Measurements from ENCODE around the gene RASGRF1.
A peak's percentile ranks its signal among the peaks of the same experiment; 100 is the strongest.

The RASGRF1 gene

DNA sequence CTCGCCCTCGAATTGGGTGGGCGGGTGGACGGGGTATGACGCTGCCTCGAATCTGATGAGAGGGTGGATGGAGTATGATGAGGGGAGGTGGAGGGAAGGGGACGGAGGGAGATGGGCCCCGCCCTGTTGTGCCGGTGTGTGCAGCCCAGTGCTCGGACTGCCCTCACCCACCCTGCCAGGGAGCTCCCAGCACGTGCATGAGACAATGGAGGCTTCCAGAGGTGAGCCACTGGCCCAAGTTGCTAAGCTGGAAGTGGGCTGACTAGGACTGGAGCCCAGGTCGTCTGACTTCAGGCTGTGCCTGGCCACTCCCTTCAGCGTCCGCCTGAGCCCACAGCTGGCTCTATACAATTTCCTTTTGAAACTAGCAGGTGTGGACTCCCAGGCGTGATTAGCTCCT is 98.7 kb downstream of the RASGRF1 start:
- no peak for DNase-seq (ENCODE audit: low spot score)
- ChIA-PET POLR2A (ENCODE audit: low non-redundant PET) (no interaction called here), CTCF (no interaction called here)
- TF ChIP-seq, protein P1, sequence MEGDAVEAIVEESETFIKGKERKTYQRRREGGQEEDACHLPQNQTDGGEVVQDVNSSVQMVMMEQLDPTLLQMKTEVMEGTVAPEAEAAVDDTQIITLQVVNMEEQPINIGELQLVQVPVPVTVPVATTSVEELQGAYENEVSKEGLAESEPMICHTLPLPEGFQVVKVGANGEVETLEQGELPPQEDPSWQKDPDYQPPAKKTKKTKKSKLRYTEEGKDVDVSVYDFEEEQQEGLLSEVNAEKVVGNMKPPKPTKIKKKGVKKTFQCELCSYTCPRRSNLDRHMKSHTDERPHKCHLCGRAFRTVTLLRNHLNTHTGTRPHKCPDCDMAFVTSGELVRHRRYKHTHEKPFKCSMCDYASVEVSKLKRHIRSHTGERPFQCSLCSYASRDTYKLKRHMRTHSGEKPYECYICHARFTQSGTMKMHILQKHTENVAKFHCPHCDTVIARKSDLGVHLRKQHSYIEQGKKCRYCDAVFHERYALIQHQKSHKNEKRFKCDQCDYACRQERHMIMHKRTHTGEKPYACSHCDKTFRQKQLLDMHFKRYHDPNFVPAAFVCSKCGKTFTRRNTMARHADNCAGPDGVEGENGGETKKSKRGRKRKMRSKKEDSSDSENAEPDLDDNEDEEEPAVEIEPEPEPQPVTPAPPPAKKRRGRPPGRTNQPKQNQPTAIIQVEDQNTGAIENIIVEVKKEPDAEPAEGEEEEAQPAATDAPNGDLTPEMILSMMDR (conservative IDR thresholded peaks at IDR 0.05; ENCODE audit: low read depth): no peak
- peak overlapping the region; percentile 44 for H3K27ac ChIP-seq

- CTCF ChIA-PET: no interaction called here
- POLR2A ChIA-PET (ENCODE audit: low non-redundant PET): no interaction called here
- peak overlapping the region; percentile 44 for H3K27ac ChIP-seq
- TF ChIP-seq, protein P1 (conservative IDR thresholded peaks at IDR 0.05; ENCODE audit: low read depth): no peak
- no peak for DNase-seq (ENCODE audit: low spot score)
Measured at GRCh38 chr15:78991476-78991875, 99.1 kb downstream of the RASGRF1 start.

DNA sequence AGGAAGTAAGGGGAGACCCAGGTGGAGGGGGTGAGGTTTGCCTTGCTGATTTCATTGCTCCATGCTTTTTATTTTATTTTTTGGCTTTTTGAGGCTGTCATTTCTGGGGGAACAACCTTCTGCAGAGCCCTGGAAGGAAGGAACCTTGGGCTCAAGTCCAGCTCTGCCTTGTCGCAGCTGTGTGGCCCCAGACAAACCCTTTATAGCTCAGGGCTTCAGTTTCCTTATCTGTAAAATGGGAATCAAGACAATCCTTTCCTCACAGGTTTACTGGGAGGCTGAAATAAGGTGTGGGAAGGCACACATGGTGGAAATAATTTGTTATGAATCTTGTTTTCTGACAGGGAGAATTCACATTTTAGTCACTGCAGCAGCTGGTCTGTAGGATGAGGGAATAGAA is 100.3 kb downstream of the RASGRF1 start:
- ChIA-PET POLR2A (ENCODE audit: low non-redundant PET) (no interaction called here), CTCF (interaction anchor here (0.6 kb wide), 1 partner anchor 42 kb away, joined by 3 read pairs; no protein-coding TSS in a partner anchor)
- DNase-seq (ENCODE audit: low spot score): no peak
- TF ChIP-seq, protein P1 (conservative IDR thresholded peaks at IDR 0.05; ENCODE audit: low read depth): no peak
- peak overlapping the region; percentile 97; the same call in 1 of the 2 replicates for H3K27ac ChIP-seq

DNA sequence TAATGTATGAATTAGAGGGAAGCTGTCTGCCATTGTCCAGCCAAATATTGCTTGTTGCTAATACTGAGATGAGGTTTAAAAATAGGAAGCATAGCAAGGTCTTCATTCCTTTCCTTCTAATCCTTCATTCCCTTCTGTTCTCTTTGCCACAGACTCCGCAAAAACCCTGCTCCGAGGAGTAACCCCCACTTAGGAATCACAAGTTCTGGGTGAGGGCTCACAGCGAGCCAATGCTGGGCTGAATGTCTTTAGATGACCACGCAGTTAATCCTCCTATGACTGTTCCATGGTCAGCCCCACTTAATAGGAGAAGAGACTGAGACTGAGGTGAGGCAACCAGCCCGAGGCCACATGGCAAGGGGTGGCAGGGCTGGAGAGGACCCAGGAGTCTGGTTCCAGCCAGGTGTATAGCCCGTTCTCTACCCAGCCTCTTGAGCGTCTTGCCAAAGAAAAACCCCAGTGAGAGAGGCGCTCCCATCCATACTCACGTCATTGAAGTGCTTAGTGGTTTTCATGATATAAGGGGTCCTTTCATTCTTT is 100.8 kb downstream of the RASGRF1 start:
- TF ChIP-seq, protein P1 (conservative IDR thresholded peaks at IDR 0.05; ENCODE audit: low read depth): no peak
- ChIA-PET POLR2A (ENCODE audit: low non-redundant PET) (no interaction called here), CTCF (interaction anchor here (0.5 to 0.8 kb wide), 3 partner anchors 10 to 195 kb away, joined by 3 read pairs; no protein-coding TSS in a partner anchor)
- no peak for DNase-seq (ENCODE audit: low spot score)
- peak overlapping the region; percentile 97 for H3K27ac ChIP-seq

- H3K27ac ChIP-seq: peak overlapping the region; percentile 97
- ChIA-PET POLR2A (ENCODE audit: low non-redundant PET) (interaction anchor here (0.6 kb wide), 1 partner anchor 937 kb away, joined by 5 read pairs; no protein-coding TSS in a partner anchor), CTCF (interaction anchor here (0.6 kb wide), 1 partner anchor 167 kb away, joined by 3 read pairs; no protein-coding TSS in a partner anchor)
- DNase-seq (ENCODE audit: low spot score): peak; percentile 99
- TF ChIP-seq, protein P1 (conservative IDR thresholded peaks at IDR 0.05; ENCODE audit: low read depth): no peak
Measured at GRCh38 chr15:78988361-78988911, 102.1 kb downstream of the RASGRF1 start.

DNA sequence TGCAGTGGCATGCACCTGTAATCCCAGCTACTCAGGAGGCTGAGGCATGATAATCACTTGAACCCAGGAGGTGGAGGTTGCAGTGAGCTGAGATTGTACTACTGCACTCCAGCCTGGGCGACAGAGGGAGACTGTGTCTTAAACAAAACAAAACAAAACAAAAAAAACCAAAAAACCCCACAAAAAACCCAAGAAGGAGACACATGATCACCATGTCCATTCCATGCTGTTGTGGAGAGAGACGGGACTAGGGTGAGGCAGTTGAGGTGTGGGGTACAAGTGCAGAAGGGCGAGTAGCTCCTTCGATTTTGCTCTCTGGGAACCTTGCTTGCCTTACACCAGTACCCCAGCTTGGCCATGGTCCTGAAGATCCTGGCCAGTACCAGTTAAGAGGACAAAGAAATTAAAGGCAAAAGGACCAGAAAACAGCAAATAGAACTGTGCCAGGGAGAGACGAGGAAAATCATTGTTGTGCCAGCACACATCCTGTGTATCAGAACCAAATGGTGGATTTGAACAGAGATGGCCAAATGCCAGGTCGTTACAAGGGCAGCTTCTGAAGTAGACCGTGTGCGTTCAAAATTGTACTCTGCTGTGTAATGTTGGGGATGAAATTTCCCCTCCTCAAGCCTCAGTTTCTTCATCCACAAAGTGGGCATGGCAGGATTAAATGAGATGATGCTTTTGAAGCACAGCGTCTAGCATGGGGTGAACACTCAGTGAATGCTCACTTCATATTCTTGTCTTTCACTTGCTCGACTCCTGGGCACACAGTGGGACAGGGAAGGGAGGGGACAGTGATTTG is 102.8 kb downstream of the RASGRF1 start:
- TF ChIP-seq, protein P1 (conservative IDR thresholded peaks at IDR 0.05; ENCODE audit: low read depth): no peak
- peak overlapping the region; percentile 97 for H3K27ac ChIP-seq
- CTCF ChIA-PET: interaction anchor here (0.6 kb wide), 2 partner anchors 167 to 290 kb away, joined by 3 read pairs; no protein-coding TSS in a partner anchor
- POLR2A ChIA-PET (ENCODE audit: low non-redundant PET): interaction anchor here (0.6 kb wide), 2 partner anchors 12 to 297 kb away, joined by 6 to 8 read pairs; no protein-coding TSS in a partner anchor
- no peak for DNase-seq (ENCODE audit: low spot score)
